HepG2 (cell line): ENCODE results near the gene ATP23. TPM values are rescaled to one million over a fixed set of nuclear protein-coding genes. Genes with fewer than 3 reads are reported as not detected.
A peak's percentile ranks its signal among the peaks of the same experiment; 100 is the strongest.

Experiments used
- IKZF1 ChIP-seq: fragments of 450-650 bp; IDR thresholded peaks from 2 replicates; pipeline ENCODE4 v1.7.1; 2016
- KDM3A ChIP-seq: IDR thresholded peaks from 2 replicates; pipeline ENCODE4 v1.6.1; 2018; ENCODE audit warnings: low read depth, missing compliant biosample characterization
- LCORL ChIP-seq, 2 experiments: fragments of 450-650 bp in 1 of 2; sonication (generic) in 1 of 2; formaldehyde crosslinking in 1 of 2; IDR thresholded peaks; 2 replicates each; pipeline versions ENCODE4 v1.5.0 to v1.6.1; 2017 to 2020; ENCODE audit warnings: antibody characterized with exemption in 1 of 2, missing genetic modification reagents in 1 of 2
- NCOA1 ChIP-seq: sonication (generic); formaldehyde crosslinking; IDR thresholded peaks from 2 replicates; pipeline ENCODE4 v1.9.0; 2021; ENCODE audit warnings: missing genetic modification reagents
- NONO ChIP-seq, 2 experiments: fragments of 450-650 bp in 1 of 2; sonication (generic) in 1 of 2; formaldehyde crosslinking in 1 of 2; IDR thresholded peaks in 1 of 2; conservative IDR thresholded peaks in 1 of 2; 2 replicates each; pipeline versions ENCODE4 v1.6.1 to v1.8.0; 2017 to 2022; ENCODE audit warnings: mild to moderate bottlenecking in 1 of 2, missing genetic modification reagents in 1 of 2, moderate library complexity in 1 of 2
- NR2F2 ChIP-seq: IDR thresholded peaks from 2 replicates; pipeline ENCODE4 v1.6.1; 2012; ENCODE audit warnings: low read depth, inconsistent platforms, borderline replicate concordance
- TGIF2 ChIP-seq: IDR thresholded peaks from 2 replicates; pipeline ENCODE4 v1.6.1; 2016; ENCODE audit warnings: control low read depth, missing compliant biosample characterization
- ZNF317 ChIP-seq: sonication (generic); formaldehyde crosslinking; IDR thresholded peaks from 2 replicates; pipeline ENCODE4 v1.5.0; 2020; ENCODE audit warnings: mild to moderate bottlenecking, missing genetic modification reagents
- ZNF350 ChIP-seq: sonication (generic); formaldehyde crosslinking; IDR thresholded peaks from 2 replicates; pipeline ENCODE4 v1.4.0; 2020; ENCODE audit warnings: mild to moderate bottlenecking, low read depth, missing genetic modification reagents, borderline replicate concordance
- polyA plus RNA-seq, 8 experiments: library from polyadenylated mRNA; depleted of rRNA in 3 of 8; stranded (reverse) in 7 of 8; unstranded in 1 of 8; fragments of >200 nt; fragmentation: Illumina TruSeq in 4 of 8; extraction: Trizol in 4 of 8; gene quantifications; 2 replicates each; pipeline versions ENCODE4 v1.2.1 to v1.2.3, GENCODE V29; 2011 to 2016; ENCODE audit warnings: low read depth in 4 of 8, missing spikeins in 1 of 8, mixed read lengths in 1 of 8; ENCODE audit not compliant: insufficient read depth in 1 of 8
- total RNA-seq, 5 experiments: library from RNA; depleted of rRNA; stranded (reverse); fragments of >200 nt; fragmentation: Illumina TruSeq; extraction: Trizol; gene quantifications; 2 replicates each; pipeline ENCODE4 v1.2.3, GENCODE V29; 2016; ENCODE audit warnings: low read depth in 1 of 5
- TF ChIP-seq, protein P1 (sequence below): sonication (generic); formaldehyde crosslinking; conservative IDR thresholded peaks from 2 replicates; pipeline ENCODE4 v1.4.0; 2020; ENCODE audit warnings: mild to moderate bottlenecking, missing genetic modification reagents, moderate library complexity
- TF ChIP-seq, protein P2 (sequence below): IDR thresholded peaks from 2 replicates; pipeline ENCODE4 v1.6.1; 2012; ENCODE audit warnings: low read length, improper control_type of control experiment
- TF ChIP-seq, protein P3 (sequence below): sonication (generic); formaldehyde crosslinking; IDR thresholded peaks from 2 replicates; pipeline ENCODE4 v1.8.1; 2023; ENCODE audit warnings: mild to moderate bottlenecking, moderate library complexity, missing genetic modification reagents
- TF ChIP-seq, protein P4 (sequence below), 2 experiments: sonication (generic) in 1 of 2; formaldehyde crosslinking in 1 of 2; IDR thresholded peaks; 2 replicates each; pipeline versions ENCODE4 v1.4.0 to v1.6.1; 2016 to 2020; ENCODE audit warnings: borderline replicate concordance in 1 of 2, low read depth in 1 of 2, mild to moderate bottlenecking in 1 of 2, missing genetic modification reagents in 1 of 2

ATP23 gene
- total and polyA plus RNA-seq, 2 of the 13 experiments (the other 11 are each of a cell fraction or from before 2014, with no cell fraction given) = 12.1 to 14.7 TPM

DNA sequence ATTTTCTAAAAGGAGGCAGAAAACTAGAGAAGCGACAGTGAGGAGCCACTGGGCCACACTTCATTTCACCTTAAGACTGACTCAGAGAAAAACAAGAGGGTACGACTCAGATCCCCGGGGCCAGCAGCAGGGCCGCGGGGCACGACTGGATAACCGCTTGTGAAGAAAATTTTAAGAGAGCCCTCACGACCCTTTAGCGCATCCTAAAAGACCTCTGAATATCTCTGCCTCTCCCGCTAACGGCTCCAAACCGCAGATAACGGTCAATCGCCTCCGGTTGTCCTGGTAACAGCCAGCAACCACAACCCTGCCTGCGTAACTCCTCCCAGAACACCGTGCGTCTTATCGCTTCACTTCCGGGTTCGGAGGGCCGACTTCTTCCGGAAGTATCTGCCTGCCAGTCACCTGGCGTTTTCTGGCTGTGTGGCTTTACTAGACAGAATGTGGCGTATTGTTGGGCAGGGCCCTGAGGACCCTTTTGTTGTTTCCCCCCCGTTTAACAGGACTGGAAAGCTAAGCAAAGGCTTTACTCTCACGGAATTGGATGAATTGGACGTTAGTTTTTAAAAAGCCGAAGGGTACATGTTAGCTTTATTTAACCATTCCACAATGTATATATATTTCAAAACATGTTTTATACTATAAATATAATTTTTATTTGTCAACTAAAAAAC lies 5.4 kb upstream of the ATP23 start (continued):
- TF ChIP-seq NR2F2 = no peak
- TF ChIP-seq NCOA1 = no peak
- TF ChIP-seq, protein P1, sequence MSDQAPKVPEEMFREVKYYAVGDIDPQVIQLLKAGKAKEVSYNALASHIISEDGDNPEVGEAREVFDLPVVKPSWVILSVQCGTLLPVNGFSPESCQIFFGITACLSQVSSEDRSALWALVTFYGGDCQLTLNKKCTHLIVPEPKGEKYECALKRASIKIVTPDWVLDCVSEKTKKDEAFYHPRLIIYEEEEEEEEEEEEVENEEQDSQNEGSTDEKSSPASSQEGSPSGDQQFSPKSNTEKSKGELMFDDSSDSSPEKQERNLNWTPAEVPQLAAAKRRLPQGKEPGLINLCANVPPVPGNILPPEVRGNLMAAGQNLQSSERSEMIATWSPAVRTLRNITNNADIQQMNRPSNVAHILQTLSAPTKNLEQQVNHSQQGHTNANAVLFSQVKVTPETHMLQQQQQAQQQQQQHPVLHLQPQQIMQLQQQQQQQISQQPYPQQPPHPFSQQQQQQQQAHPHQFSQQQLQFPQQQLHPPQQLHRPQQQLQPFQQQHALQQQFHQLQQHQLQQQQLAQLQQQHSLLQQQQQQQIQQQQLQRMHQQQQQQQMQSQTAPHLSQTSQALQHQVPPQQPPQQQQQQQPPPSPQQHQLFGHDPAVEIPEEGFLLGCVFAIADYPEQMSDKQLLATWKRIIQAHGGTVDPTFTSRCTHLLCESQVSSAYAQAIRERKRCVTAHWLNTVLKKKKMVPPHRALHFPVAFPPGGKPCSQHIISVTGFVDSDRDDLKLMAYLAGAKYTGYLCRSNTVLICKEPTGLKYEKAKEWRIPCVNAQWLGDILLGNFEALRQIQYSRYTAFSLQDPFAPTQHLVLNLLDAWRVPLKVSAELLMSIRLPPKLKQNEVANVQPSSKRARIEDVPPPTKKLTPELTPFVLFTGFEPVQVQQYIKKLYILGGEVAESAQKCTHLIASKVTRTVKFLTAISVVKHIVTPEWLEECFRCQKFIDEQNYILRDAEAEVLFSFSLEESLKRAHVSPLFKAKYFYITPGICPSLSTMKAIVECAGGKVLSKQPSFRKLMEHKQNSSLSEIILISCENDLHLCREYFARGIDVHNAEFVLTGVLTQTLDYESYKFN = peak; percentile 40
- TF ChIP-seq, protein P2, sequence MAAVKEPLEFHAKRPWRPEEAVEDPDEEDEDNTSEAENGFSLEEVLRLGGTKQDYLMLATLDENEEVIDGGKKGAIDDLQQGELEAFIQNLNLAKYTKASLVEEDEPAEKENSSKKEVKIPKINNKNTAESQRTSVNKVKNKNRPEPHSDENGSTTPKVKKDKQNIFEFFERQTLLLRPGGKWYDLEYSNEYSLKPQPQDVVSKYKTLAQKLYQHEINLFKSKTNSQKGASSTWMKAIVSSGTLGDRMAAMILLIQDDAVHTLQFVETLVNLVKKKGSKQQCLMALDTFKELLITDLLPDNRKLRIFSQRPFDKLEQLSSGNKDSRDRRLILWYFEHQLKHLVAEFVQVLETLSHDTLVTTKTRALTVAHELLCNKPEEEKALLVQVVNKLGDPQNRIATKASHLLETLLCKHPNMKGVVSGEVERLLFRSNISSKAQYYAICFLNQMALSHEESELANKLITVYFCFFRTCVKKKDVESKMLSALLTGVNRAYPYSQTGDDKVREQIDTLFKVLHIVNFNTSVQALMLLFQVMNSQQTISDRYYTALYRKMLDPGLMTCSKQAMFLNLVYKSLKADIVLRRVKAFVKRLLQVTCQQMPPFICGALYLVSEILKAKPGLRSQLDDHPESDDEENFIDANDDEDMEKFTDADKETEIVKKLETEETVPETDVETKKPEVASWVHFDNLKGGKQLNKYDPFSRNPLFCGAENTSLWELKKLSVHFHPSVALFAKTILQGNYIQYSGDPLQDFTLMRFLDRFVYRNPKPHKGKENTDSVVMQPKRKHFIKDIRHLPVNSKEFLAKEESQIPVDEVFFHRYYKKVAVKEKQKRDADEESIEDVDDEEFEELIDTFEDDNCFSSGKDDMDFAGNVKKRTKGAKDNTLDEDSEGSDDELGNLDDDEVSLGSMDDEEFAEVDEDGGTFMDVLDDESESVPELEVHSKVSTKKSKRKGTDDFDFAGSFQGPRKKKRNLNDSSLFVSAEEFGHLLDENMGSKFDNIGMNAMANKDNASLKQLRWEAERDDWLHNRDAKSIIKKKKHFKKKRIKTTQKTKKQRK = no peak
- TF ChIP-seq LCORL (IDR thresholded peaks at IDR 0.05) = no peak
- TF ChIP-seq LCORL (CRISPR knock-in tag; IDR thresholded peaks at IDR 0.05) = no peak
- no peak for TF ChIP-seq KDM3A (CRISPR knock-in tag)
- TF ChIP-seq, protein P3, sequence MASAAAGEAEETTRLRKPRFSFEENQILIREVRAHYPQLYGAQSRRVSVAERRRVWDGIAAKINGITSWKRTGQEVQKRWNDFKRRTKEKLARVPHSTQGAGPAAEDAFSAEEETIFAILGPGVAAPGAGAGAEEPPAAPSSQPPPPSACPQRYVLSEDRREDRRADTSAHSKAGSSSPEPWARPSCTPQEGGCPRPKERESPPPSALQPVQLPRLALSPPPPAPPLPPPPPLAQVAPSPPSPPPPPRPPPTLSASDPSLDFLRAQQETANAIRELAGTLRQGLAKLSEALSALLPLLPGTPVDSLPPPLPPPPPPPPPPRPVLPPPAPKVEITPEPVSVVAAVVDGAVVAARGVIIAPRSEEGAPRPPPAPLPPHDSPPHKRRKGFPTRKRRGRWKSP (CRISPR knock-in tag) = no peak
- no peak; the same call in 1 of the 2 replicates for TF ChIP-seq ZNF350
- TF ChIP-seq ZNF317 (CRISPR knock-in tag) = no peak
- TF ChIP-seq IKZF1 = no peak
- TF ChIP-seq, protein P4, sequence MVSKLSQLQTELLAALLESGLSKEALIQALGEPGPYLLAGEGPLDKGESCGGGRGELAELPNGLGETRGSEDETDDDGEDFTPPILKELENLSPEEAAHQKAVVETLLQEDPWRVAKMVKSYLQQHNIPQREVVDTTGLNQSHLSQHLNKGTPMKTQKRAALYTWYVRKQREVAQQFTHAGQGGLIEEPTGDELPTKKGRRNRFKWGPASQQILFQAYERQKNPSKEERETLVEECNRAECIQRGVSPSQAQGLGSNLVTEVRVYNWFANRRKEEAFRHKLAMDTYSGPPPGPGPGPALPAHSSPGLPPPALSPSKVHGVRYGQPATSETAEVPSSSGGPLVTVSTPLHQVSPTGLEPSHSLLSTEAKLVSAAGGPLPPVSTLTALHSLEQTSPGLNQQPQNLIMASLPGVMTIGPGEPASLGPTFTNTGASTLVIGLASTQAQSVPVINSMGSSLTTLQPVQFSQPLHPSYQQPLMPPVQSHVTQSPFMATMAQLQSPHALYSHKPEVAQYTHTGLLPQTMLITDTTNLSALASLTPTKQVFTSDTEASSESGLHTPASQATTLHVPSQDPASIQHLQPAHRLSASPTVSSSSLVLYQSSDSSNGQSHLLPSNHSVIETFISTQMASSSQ (IDR thresholded peaks at IDR 0.05; ENCODE audit: low read depth) = no peak
- TF ChIP-seq, protein P4 (CRISPR knock-in tag; IDR thresholded peaks at IDR 0.05; ENCODE audit: borderline replicate concordance) = no peak
- TF ChIP-seq TGIF2 (CRISPR knock-in tag) = no peak
- TF ChIP-seq NONO (IDR thresholded peaks at IDR 0.05) = no peak
- TF ChIP-seq NONO (CRISPR knock-in tag; conservative IDR thresholded peaks at IDR 0.05) = peak; percentile 57; the same call in 1 of the 2 replicates
